HG02884 (cell line): Measurements from ENCODE around the gene LHFPL2.

Experiments used
- ATAC-seq: cut with Tn5 transposase; IDR thresholded peaks from one replicate; pipeline ENCODE4 v1.9.1; 2021; ENCODE audit warnings: mild to moderate bottlenecking, moderate library complexity; ENCODE audit not compliant: unreplicated experiment

LHFPL2 gene

GRCh38 chr5:78527054-78527859 is 121.3 kb downstream of the LHFPL2 start:
- ATAC-seq, result no peak

- no peak for ATAC-seq
These were observed 122.5 kb downstream of the LHFPL2 start for GRCh38 chr5:78526049-78526525.

DNA sequence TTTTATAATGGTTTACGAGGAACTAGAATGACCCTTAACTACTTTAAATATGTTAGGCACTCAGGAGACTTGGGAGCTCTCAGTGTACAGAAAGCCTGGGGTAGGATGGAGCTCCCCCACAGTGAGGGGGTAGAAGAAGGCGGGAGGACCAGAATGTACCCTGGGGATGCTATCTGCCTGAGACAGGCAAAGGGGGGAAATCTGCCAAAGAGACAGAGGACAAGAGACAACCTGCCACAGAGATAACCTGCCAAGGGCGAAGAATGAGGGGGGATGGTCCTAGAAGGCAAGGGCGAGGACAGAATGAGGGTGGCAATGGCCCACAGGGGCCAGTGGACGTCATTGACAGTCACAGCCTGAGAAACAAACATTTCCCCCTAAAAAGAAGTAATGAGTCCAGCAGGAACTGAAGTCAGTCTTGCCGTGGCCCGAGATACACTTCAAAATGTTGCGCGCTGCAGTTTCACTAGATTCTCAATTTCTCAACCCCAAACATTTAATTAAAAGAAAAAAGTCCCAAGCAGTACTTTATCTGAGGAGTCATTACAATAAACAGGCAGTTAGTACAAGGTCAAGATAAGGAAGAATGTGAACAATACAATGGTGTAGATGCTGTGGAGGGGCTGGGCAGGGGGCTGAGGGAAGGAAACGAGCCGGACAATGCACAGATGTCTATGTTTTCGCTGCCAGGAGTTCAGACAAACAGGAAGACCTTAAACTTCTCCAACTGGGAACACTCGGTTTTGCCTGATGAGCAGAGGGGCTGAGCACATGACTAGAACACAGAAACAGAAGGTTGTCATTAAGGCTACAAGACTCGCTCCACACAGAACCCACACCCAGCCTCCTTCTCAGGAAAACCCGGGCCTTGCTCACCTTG is 125.0 kb downstream of the LHFPL2 start:
- ATAC-seq, result no peak

DNA sequence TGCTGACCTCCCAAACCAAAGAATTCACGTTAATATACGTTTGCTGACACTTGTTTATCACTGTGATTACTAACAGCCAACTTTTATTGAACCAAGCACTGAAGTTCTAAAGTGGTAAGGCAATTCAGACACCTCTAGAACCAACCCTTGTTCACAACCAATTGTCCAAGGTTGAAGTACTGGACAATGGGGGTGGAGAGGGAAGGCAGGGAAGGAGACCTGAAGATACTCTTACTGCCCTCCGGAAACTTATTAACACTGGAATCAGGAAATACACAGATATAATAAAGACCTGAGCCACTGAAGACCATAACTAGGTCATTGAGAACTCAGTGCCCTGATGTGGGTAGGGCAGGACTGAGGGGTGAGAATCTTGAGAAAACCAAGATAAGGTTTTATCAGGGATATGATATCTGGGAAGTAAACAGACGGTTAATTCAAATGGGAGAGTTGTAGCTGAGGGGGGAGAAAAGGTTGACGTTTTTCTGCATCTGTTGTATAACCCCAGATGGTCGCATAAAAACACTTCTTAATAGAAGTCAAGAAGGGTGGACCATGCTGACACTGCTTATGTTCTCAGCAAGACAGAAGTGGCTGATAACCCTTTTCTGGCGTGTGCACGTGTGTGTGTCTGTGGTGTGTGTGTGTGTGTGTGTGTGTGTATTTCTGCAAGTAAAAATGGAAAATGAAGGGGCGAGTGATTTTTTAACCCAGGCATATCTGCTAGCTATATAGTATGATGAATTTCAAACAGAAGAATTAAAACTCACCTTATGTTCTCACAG is 125.9 kb downstream of the LHFPL2 start:
- ATAC-seq, result no peak

DNA sequence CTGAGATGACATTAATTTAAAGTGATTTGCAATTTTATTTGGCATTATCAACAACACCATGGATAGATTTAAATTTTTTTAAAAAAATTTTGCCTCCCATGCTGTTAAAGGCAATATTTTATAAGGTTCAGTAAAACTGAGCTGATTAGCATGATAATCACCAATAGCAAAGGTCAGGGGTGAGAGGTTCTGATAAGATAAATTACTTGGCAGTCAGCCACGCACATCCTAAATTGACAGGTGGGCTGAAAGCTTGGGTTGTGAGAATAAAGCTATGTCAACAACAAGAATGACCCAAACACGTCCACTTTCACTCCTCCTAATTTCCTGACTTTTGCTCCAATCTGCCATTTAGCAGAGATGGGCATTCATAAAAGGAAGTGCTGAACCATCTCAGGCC is 127.1 kb downstream of the LHFPL2 start:
- ATAC-seq, result no peak

DNA sequence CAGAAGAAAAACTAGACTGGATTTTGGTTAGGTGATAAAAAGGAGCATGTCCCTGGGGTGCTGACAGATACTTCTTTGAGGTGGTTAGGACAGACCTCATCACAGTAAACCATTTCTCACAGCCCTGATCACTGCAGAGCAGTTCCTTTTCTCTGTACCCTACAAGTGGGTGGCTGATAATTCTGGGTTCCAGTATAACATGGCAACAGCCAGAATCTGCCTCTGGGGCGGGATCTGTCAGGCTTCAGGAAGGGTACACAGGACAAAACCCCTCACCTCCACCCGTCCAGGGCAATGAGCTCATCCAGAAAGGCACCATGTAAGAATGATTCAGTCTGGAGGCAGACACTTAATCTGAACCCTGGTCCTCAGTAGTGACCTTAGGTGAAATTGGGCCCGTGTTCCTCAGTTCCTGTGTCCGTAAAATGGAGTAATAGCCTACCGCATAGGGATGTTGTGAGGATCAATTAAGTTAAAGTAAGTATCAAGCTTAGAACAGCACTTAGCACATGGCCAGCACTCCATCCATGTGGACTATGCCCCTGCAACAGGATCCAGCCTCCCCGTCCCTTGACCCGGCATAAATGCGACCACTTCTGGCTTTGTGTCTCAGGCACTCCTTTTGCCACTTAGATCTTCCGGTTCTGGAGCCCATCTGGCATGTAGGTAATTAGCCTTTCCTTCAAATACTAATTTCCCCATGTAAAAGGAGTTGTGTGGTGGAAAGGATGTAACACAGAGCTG is 129.2 kb downstream of the LHFPL2 start:
- ATAC-seq, result no peak

- ATAC-seq, result no peak
These were observed 130.0 kb downstream of the LHFPL2 start for GRCh38 chr5:78518365-78519197.

GRCh38 chr5:78515670-78516069 is 132.9 kb downstream of the LHFPL2 start:
- ATAC-seq, result no peak

- ATAC-seq, result no peak
These were observed 133.9 kb downstream of the LHFPL2 start for GRCh38 chr5:78514427-78515330.

GRCh38 chr5:78513441-78513840 is 135.1 kb downstream of the LHFPL2 start:
- ATAC-seq, result no peak

DNA sequence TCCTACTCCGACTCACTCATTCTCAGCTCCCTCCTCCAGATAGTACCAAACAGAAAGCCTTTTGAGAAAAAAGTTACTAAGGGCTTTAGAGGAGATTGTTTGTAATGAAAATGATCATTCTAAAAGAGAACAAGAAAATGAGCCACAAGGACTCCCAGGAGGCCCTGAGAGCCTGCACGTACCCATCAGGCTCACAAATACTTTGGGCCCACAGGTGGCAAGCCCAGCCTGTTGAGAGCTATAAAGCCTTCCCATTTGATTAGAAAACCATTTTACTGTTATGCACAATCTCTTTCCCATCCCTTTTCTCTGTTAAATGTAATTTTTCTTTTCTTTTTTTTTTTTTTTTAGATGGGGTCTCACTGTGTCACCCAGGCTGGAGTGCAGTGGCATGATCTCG is 136.1 kb downstream of the LHFPL2 start:
- no peak for ATAC-seq

DNA sequence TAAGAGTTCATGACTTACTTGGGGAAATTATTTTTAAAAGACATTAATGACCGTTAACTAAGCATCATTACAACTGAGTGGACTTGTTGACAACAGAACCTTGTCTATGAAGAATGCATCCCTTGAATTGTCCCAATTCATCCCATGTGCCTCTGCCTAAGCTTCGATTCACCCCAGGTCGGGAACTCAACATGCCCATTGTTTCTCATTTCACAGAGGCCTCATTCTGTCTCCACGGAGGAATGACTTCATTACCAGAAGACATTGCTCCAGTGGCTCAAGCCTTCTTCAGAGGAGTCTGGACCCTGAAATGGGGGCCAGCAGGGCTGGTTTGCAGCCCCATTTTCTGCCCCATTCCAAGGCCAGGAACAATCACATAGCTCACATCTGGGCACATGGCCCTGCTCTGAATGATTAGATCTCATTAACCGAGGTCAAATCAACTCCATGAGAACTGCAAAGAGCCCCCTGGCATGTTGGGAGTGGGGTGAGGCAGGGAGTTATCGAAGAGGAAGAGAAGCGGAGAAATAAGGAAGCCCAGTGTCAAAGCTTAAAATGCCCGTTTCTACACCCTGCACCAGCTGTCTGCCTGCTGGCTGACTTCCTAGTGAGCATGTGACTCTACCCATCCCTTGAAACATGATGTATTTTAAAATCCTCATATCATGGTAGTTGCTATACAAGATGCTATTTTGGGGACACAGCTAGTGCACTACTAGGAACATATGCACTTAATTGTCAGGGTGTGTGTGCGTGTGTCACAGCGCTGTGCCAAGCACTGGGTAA is 137.3 kb downstream of the LHFPL2 start:
- no peak for ATAC-seq

DNA sequence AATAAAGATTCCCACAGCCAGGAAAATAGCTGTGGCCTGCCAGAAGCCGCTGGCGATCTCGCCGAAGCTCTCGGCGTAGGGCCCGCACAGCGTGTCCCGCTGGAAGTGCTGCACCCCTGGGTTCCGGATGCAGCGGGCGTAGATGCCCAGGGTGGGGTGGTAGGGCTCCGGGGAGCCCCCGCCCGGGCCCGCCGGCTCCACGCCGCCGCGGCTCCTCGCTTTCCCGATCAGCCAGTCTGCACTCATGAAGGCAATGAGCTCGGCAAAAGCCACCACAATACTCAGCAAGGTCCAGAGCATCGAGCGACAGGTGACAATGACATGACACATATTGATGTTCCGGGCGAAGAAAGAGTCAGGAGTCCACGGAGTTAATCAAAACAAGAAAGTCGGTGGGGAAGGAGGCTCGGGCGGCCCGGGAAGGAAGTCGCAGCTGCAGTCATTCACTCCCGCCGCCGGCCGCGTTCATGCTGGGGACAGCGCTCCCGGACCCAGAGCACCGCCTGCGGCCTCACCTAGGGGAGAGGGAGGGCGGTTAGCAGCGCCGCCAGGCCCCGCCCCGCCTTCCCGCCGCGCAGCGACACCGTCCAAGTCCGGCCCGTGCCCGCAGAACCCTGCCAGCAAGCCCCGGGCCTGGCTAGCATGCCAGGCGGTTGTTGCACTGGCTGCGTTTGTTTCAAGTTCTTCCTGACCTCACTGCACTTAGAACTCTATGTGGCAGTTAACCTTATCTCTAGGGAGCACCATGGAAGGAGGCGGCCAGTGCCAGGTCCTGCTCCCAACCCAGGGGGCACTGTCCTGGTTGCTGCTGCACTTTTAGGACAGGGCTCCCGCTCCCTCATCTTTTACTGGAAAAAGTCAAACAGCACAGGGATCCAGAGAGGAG is 138.4 kb downstream of the LHFPL2 start:
- ATAC-seq, result peak; percentile 61

DNA sequence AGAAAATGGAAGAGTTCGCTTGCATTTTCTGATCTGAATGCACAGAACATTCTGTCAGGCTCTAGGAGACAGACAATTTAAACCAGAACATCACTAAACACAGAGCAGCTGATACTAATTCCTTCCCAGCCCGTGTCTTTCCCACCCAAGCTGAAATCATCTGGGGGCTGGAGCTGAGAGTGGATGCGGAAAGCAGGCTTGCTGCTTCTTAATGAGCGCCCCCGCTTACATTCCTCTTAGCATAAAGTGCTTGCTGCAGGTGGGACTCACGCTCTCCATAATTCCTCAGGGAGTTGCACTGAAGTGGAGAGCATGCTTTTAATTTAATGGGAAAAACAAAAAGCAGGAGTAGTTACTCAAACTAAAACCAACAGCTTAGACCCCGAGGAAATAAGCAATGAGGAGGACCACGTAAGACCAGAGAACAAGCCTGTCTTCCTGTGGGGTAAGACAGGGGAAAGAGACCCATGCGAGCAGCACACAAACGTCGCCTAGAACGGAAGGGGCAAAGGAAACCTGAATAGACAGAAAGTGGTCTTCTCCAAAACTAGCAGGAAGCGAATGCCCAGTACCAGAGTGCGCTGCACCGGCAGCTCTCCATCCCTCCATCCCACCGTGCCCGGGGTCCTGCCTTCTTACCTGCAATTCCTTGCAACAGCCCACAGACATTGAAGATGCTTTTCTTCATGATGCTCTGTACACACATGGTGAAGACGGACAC is 139.3 kb downstream of the LHFPL2 start:
- ATAC-seq, result no peak

- ATAC-seq, result no peak
These were observed 140.3 kb downstream of the LHFPL2 start for GRCh38 chr5:78508186-78508765.

DNA sequence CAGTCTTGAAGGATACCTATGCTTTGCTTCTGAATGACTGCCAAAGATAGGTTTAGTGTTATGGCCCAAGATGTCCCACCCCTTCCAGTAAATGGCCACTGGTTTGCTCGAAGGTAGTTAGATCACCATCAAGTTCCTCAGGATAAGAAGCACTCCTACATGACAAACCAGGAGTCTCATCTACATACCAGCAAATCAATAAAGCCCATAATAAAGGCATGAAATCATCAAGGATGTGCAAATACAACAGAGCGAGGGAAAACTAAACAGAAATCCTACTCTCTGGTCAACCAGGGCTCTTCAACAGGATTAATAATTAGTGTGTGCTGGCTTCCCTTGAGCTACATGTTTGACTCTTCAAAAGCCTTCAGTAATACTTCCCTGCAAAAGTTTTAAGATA is 141.0 kb downstream of the LHFPL2 start:
- ATAC-seq, result no peak
